Epithelial cell of esophagus (primary cell): ENCODE results near the gene DSCAM.

ENCODE experiments used
- DNase-seq: peaks from one replicate; pipeline ENCODE4 v3.0.0; 2010; ENCODE audit warnings: low read depth
- H3K4me3 ChIP-seq: 2 replicates; pipeline ENCODE4 v1.5.1; 2011; ENCODE audit warnings: mild to moderate bottlenecking, low read length, control low read depth
- TF ChIP-seq, protein P1 (sequence below): IDR thresholded peaks from 2 replicates; pipeline ENCODE4 v1.5.1; 2011; ENCODE audit warnings: low read depth, mild to moderate bottlenecking, low read length, control low read depth, inconsistent platforms; ENCODE audit not compliant: insufficient read depth; ENCODE audit errors: missing control alignments

The DSCAM gene

GRCh38 chr21:40569357-40569756 lies 277.6 kb downstream of the DSCAM start:
- no peak overlapping the region for H3K4me3 ChIP-seq
- no peak for DNase-seq
- TF ChIP-seq, protein P1, sequence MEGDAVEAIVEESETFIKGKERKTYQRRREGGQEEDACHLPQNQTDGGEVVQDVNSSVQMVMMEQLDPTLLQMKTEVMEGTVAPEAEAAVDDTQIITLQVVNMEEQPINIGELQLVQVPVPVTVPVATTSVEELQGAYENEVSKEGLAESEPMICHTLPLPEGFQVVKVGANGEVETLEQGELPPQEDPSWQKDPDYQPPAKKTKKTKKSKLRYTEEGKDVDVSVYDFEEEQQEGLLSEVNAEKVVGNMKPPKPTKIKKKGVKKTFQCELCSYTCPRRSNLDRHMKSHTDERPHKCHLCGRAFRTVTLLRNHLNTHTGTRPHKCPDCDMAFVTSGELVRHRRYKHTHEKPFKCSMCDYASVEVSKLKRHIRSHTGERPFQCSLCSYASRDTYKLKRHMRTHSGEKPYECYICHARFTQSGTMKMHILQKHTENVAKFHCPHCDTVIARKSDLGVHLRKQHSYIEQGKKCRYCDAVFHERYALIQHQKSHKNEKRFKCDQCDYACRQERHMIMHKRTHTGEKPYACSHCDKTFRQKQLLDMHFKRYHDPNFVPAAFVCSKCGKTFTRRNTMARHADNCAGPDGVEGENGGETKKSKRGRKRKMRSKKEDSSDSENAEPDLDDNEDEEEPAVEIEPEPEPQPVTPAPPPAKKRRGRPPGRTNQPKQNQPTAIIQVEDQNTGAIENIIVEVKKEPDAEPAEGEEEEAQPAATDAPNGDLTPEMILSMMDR: no peak

DNA sequence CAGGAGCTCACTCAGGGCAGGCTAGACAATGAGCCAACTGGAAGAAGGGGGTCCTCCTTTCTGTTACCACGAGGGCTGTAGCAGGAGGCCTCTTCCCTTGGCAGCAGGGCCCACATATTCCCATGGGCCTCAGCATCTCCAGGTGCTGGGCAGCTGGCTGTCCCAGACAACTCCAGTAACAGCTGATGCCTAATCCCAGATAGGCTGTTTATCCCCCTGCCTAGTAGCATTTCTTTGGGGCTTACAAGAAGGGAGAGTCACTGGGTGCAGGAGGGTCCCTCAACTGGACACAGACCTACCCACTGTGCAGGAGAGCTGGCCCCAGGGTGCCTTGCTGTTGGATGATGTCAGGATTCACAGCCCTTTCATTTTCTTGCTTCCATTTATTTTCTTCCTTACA lies 278.2 kb downstream of the DSCAM start:
- H3K4me3 ChIP-seq: no peak overlapping the region
- DNase-seq: no peak
- TF ChIP-seq, protein P1: no peak

- no peak overlapping the region for H3K4me3 ChIP-seq
- no peak for DNase-seq
- TF ChIP-seq, protein P1: no peak
Observed at GRCh38 chr21:40567501-40567900, 279.5 kb downstream of the DSCAM start.

- TF ChIP-seq, protein P1: no peak
- no peak overlapping the region for H3K4me3 ChIP-seq
- DNase-seq: no peak
Observed at GRCh38 chr21:40566486-40566885, 280.5 kb downstream of the DSCAM start.

DNA sequence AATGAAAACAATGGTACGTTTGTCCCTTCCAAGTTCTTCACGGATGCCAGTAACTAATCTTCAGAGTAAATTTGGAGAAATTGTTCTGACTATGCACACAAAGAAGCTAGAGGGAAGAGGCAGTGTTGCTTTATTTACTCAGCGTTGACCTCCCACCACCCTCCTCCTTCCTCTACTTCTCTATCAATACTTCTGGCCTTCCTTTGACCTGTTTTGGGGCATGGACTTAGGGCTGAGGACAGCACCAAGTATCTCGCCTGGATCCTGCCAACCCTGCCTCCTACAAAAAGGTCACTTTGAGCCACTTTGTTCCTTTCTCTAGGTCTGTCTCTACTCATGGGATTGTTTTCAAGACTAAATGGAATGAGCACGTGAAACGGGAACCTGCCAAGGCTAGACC lies 282.6 kb downstream of the DSCAM start:
- no peak overlapping the region for H3K4me3 ChIP-seq
- TF ChIP-seq, protein P1: no peak
- DNase-seq: no peak

DNA sequence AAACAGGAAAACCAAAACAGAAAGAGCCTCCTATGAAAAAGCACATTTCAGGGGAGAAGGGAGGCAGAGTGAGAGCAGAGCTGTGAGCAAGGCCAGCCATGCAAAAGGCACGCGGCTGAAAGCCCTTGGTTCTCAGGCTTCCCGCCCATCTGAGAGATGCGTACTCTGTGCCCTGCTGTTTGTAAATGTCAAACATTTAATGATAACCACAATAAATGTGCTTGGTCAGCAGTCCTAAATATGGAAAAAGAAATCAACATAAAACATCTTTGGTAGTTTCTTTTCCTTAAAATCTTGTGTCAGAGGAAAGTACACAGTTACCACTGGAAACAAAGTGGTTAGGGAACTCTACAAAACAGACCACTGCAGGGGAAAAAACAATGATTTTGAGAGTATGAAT lies 283.1 kb downstream of the DSCAM start:
- TF ChIP-seq, protein P1: no peak
- no peak overlapping the region for H3K4me3 ChIP-seq
- no peak for DNase-seq

DNA sequence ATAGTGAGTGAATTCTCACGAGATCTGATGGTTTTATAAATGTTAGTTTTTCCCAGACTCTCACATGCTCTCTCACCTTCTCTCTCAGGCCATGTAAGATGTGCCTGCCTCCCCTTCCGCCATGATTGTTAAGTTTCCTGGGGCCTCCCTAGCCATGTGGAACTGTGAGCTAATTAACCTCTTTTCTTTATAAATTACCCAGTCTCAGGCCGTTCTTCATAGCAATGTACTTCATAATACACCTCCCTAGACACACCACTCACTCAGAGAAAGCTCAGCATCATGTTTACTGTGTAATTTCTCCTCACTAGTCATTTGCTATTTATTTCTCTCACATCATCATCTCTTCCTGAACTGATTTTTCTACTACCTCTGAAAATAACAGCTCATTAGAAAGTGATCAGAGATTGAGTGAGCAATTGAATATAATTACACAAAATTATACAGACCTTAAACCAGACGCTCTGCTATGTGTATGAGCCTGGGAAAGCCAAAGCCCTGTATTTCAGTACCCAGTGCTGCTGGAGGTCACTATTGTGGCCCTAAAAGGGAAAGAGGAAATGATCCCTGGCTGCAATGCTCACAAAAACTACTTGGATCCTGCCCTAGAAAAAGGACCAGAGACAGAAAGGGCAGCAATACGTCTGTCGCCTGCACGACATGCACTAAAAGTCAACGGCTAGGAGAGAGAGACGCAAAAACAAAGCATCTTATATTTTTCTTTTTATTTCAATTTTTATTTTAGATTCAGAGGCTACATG lies 284.5 kb downstream of the DSCAM start:
- no peak overlapping the region for H3K4me3 ChIP-seq
- TF ChIP-seq, protein P1: no peak
- DNase-seq: no peak
